ENCODE data around the gene ADCY10. TPM values are rescaled to one million over a fixed set of nuclear protein-coding genes. Genes with fewer than 3 reads are reported as not detected.
A peak's percentile ranks its signal among the peaks of the same experiment; 100 is the strongest.
"Not testable (repeated sequence)": the region's sequence is repeated elsewhere in the genome, so short reads cannot be mapped to it uniquely, and the experiment has no call there.

The ADCY10 gene
- total RNA-seq, 1 donor from 2014 or later: not detected

GRCh38 chr1:167876597-167877175 lies 37.2 kb downstream of the ADCY10 start:
- Mint-ChIP-seq H3K9me3 (no peaks in the 10 kb centered on the region), H3K27ac (no peak overlapping the region), H3K36me3 (no peaks in the 10 kb centered on the region), H3K4me3 (no peak overlapping the region), H3K27me3 (ENCODE audit: insufficient read depth, low read depth) (no peaks in the 10 kb centered on the region), H3K4me1 (no peaks in the 10 kb centered on the region)
- H3K4me3 ChIP-seq: no peak overlapping the region
- TF ChIP-seq EZH2phosphoT487 (IDR thresholded peaks at IDR 0.05): no peak
- TF ChIP-seq, protein P1, sequence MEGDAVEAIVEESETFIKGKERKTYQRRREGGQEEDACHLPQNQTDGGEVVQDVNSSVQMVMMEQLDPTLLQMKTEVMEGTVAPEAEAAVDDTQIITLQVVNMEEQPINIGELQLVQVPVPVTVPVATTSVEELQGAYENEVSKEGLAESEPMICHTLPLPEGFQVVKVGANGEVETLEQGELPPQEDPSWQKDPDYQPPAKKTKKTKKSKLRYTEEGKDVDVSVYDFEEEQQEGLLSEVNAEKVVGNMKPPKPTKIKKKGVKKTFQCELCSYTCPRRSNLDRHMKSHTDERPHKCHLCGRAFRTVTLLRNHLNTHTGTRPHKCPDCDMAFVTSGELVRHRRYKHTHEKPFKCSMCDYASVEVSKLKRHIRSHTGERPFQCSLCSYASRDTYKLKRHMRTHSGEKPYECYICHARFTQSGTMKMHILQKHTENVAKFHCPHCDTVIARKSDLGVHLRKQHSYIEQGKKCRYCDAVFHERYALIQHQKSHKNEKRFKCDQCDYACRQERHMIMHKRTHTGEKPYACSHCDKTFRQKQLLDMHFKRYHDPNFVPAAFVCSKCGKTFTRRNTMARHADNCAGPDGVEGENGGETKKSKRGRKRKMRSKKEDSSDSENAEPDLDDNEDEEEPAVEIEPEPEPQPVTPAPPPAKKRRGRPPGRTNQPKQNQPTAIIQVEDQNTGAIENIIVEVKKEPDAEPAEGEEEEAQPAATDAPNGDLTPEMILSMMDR (IDR thresholded peaks at IDR 0.05): no peak
- TF ChIP-seq EZH2 (IDR thresholded peaks at IDR 0.05): no peak
- DNase-seq (ENCODE audit: low spot score): no peak
- no peak overlapping the region for H3K9ac ChIP-seq
- no peak overlapping the region for H2AFZ ChIP-seq (replicated peaks)
- no peaks in the 10 kb centered on the region for H3F3A ChIP-seq (ENCODE audit: low read depth)
- no peaks in the 10 kb centered on the region for H4K20me1 ChIP-seq (ENCODE audit: low read depth)
- H3K36me3 ChIP-seq: no peaks in the 10 kb centered on the region
- H3K4me2 ChIP-seq: no peak overlapping the region
- no peaks in the 10 kb centered on the region for H3K4me1 ChIP-seq
- no peak overlapping the region for H3K27ac ChIP-seq
- H3K79me2 ChIP-seq (ENCODE audit: low read depth): no peaks in the 10 kb centered on the region
- H3K9me3 ChIP-seq (ENCODE audit: low read depth): no peaks in the 10 kb centered on the region
- H3K27me3 ChIP-seq: no peaks in the 10 kb centered on the region

DNA sequence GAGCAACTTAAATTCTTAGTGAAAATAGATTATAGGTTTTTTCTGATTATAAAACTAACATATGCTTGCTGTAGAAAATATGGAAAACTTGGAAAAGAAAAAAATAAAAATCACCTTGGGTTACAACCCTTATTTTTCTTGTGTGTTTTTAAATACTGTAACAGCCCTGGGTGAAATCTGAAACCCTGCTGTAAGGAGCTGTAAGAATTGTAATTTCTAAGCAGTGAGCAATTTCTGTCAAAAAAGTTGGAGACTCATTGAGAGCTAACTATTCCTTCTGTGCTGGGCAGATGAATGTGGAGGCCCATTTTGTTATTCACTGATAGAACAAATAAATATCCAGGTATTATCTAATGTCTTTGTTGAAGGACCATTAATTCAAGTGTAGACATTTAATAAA lies 42.6 kb downstream of the ADCY10 start:
- H3K9me3 ChIP-seq (ENCODE audit: low read depth): no peaks in the 10 kb centered on the region
- H3K4me3 Mint-ChIP-seq: no peak overlapping the region
- no peak overlapping the region for H3K4me3 ChIP-seq
- H3K4me1 ChIP-seq: peaks cover 6% of the 10 kb centered on the region
- no peak overlapping the region for H3K4me2 ChIP-seq
- H3F3A ChIP-seq (ENCODE audit: low read depth): peaks cover 3% of the 10 kb centered on the region
- H3K27me3 ChIP-seq: no peaks in the 10 kb centered on the region
- no peaks in the 10 kb centered on the region for H3K9me3 Mint-ChIP-seq
- H4K20me1 ChIP-seq (ENCODE audit: low read depth): no peaks in the 10 kb centered on the region
- H2AFZ ChIP-seq (replicated peaks): no peak overlapping the region
- no peaks in the 10 kb centered on the region for H3K4me1 Mint-ChIP-seq
- H3K36me3 Mint-ChIP-seq: no peaks in the 10 kb centered on the region
- no peak overlapping the region for H3K27ac Mint-ChIP-seq
- no peaks in the 10 kb centered on the region for H3K79me2 ChIP-seq (ENCODE audit: low read depth)
- peaks cover 3% of the 10 kb centered on the region for H3K27me3 Mint-ChIP-seq (ENCODE audit: insufficient read depth, low read depth)
- TF ChIP-seq EZH2 (IDR thresholded peaks at IDR 0.05): no peak
- TF ChIP-seq, protein P1 (IDR thresholded peaks at IDR 0.05): no peak
- TF ChIP-seq EZH2phosphoT487 (IDR thresholded peaks at IDR 0.05): no peak
- H3K9ac ChIP-seq: no peak overlapping the region
- DNase-seq (ENCODE audit: low spot score): no peak
- H3K36me3 ChIP-seq: no peaks in the 10 kb centered on the region
- H3K27ac ChIP-seq: no peak overlapping the region

GRCh38 chr1:167869157-167870001 lies 44.6 kb downstream of the ADCY10 start:
- H4K20me1 ChIP-seq (ENCODE audit: low read depth); H3K36me3 ChIP-seq; H3K4me3 ChIP-seq; H3K79me2 ChIP-seq (ENCODE audit: low read depth); H3K4me1 ChIP-seq; H3K9me3 Mint-ChIP-seq; H3K9me3 ChIP-seq (ENCODE audit: low read depth); H3F3A ChIP-seq (ENCODE audit: low read depth); H3K27ac Mint-ChIP-seq; H3K27me3 ChIP-seq; H3K4me2 ChIP-seq; H3K36me3 Mint-ChIP-seq; H3K9ac ChIP-seq; H3K27ac ChIP-seq; H3K27me3 Mint-ChIP-seq (ENCODE audit: insufficient read depth, low read depth); H3K4me1 Mint-ChIP-seq; DNase-seq (ENCODE audit: low spot score); H3K4me3 Mint-ChIP-seq: not testable (repeated sequence)
- H2AFZ ChIP-seq (replicated peaks): peak overlapping the region; percentile 23

- H3K4me1 ChIP-seq; H3K4me3 Mint-ChIP-seq; H3K36me3 ChIP-seq; H2AFZ ChIP-seq (replicated peaks); H3K9me3 ChIP-seq (ENCODE audit: low read depth); H3K4me1 Mint-ChIP-seq; H4K20me1 ChIP-seq (ENCODE audit: low read depth); H3K4me3 ChIP-seq; H3K27ac ChIP-seq; H3K9me3 Mint-ChIP-seq; H3K27ac Mint-ChIP-seq; H3K27me3 ChIP-seq; H3K36me3 Mint-ChIP-seq; H3F3A ChIP-seq (ENCODE audit: low read depth); H3K27me3 Mint-ChIP-seq (ENCODE audit: insufficient read depth, low read depth); H3K9ac ChIP-seq; DNase-seq (ENCODE audit: low spot score); H3K79me2 ChIP-seq (ENCODE audit: low read depth); H3K4me2 ChIP-seq: not testable (repeated sequence)
Measured at GRCh38 chr1:167866739-167867414, 47.1 kb downstream of the ADCY10 start.

GRCh38 chr1:167866326-167866725 lies 47.6 kb downstream of the ADCY10 start:
- not testable (repeated sequence) for H3K4me2 ChIP-seq; H4K20me1 ChIP-seq (ENCODE audit: low read depth); H2AFZ ChIP-seq (replicated peaks); H3K27ac ChIP-seq; H3K4me1 Mint-ChIP-seq; H3K79me2 ChIP-seq (ENCODE audit: low read depth); H3K27me3 ChIP-seq; H3K4me3 ChIP-seq; H3K4me3 Mint-ChIP-seq; DNase-seq (ENCODE audit: low spot score); H3K9me3 ChIP-seq (ENCODE audit: low read depth); H3K36me3 ChIP-seq; H3K9ac ChIP-seq; H3K36me3 Mint-ChIP-seq; H3K27ac Mint-ChIP-seq; H3K9me3 Mint-ChIP-seq; H3F3A ChIP-seq (ENCODE audit: low read depth); H3K4me1 ChIP-seq; H3K27me3 Mint-ChIP-seq (ENCODE audit: insufficient read depth, low read depth)

GRCh38 chr1:167865804-167866308 lies 48.1 kb downstream of the ADCY10 start:
- peaks cover 13% of the 10 kb centered on the region for H3K4me1 ChIP-seq
- not testable (repeated sequence) for H3K9ac ChIP-seq; H3K4me3 Mint-ChIP-seq; H2AFZ ChIP-seq (replicated peaks); H3K27ac Mint-ChIP-seq; DNase-seq (ENCODE audit: low spot score); H3K27ac ChIP-seq; H3K9me3 ChIP-seq (ENCODE audit: low read depth); H3K79me2 ChIP-seq (ENCODE audit: low read depth); H4K20me1 ChIP-seq (ENCODE audit: low read depth); H3K4me2 ChIP-seq; H3K36me3 Mint-ChIP-seq; H3K36me3 ChIP-seq; H3K4me1 Mint-ChIP-seq; H3K9me3 Mint-ChIP-seq; H3K27me3 Mint-ChIP-seq (ENCODE audit: insufficient read depth, low read depth); H3K27me3 ChIP-seq; H3K4me3 ChIP-seq; H3F3A ChIP-seq (ENCODE audit: low read depth)
